ENCODE data around the gene DOCK2.

- no peak for TF ChIP-seq CTCF (IDR thresholded peaks at IDR 0.05)
- no peak for TF ChIP-seq EZH2 (IDR thresholded peaks at IDR 0.05)
Observed at GRCh38 chr5:169706071-169706470, 69.0 kb downstream of the DOCK2 start.

Data from neural progenitor cell (in vitro differentiated cells).